Left colon (tissue), 2 donors: ENCODE results near the gene TEAD4. TPM values are rescaled to one million over a fixed set of nuclear protein-coding genes. Genes with fewer than 3 reads are reported as not detected.

ENCODE experiments used
- ATAC-seq: fragments of 200-7000 bp; cut with Tn5 transposase; one replicate; pipeline ENCODE4 v1.9.1; 2020; ENCODE audit warnings: mild to moderate bottlenecking, moderate library complexity
- DNase-seq, 2 donors: peaks; one replicate each; pipeline ENCODE4 v3.0.0-alpha.2; 2020
- intact Hi-C, 2 donors: fragments of 100-400 bp; cut with DNase I in 1 of 2; cut with micrococcal nuclease in 1 of 2; formaldehyde crosslinking; loops; one replicate each; pipeline versions ENCODE4 v1.11.2 to v1.14.0; 2022; cut with DNase I, micrococcal nuclease
- total RNA-seq, 2 donors: library from RNA; stranded (reverse); fragmentation: NEBNext Ultra II Directional; extraction: Animal tissue kit (Norgen Biotek cat#: 25700); gene quantifications; one replicate each; pipeline ENCODE4 v1.2.1, GENCODE V29; 2021
- donor health status: DM: no; HTN: no; CAD: no.
- donor health status: DM: yes; HTN: yes; CAD: no.

The TEAD4 gene
- total RNA-seq, 2 donors from 2014 or later: 6.0 to 9.0 TPM

GRCh38 chr12:3085341-3086139, 126.3 kb downstream of the TEAD4 start:
- ATAC-seq: peak; percentile 74
- intact Hi-C loops: no loop called here
- no peak for DNase-seq

GRCh38 chr12:3086211-3086610, 127.0 kb downstream of the TEAD4 start:
- ATAC-seq (no peak), DNase-seq (no peak)
- intact Hi-C loops: no loop called here

GRCh38 chr12:3086729-3087323, 127.6 kb downstream of the TEAD4 start:
- DNase-seq (no peak), ATAC-seq (no peak)
- intact Hi-C loops: no loop called here

- intact Hi-C loops: no loop called here
- ATAC-seq: no peak
- DNase-seq: no peak
These were observed 128.8 kb downstream of the TEAD4 start for GRCh38 chr12:3087758-3088650.

DNA sequence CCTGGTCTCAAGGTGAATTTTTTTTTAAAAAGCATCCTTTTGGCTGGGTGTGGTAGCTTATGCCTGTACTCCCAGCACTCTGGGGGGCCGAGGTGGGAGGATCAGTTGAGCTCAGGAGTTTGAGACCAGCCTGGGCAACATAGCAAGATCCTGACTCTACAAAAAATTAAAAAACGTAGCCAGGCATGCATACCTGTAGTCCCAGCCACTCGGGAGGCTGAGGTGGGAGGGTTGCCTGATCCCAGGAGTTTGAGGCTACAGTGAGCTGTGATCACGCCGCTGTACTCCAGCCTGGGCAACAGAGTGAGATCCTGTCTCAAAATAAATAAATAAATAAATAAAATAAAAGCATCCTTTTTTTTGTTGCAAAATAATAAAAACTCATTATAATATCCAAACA, 130.4 kb downstream of the TEAD4 start:
- intact Hi-C loops: no loop called here
- DNase-seq: no peak

More for the DNA sequence above, 130.4 kb downstream of the TEAD4 start:
- no peak for ATAC-seq

Other genes with a start within 250 kb of the TEAD4 start
- 10 to 100 TPM; 66.3 to 67.9 TPM for gene FKBP4, start 164.4 kb upstream of the TEAD4 start, total RNA-seq
- gene ITFG2, start 146.7 kb upstream of the TEAD4 start, total RNA-seq: 10 to 100 TPM; 31.3 to 31.8 TPM
- 1 to 10 TPM; 1.2 to 1.8 TPM for gene NRIP2, start 124.4 kb upstream of the TEAD4 start, total RNA-seq
- gene TEX52, start 102.4 kb upstream of the TEAD4 start, total RNA-seq: not detected
- 10 to 100 TPM in 1 of 2 donors, 1 to 10 TPM in 1; 6.5 to 19.8 TPM for gene FOXM1, start 82.2 kb upstream of the TEAD4 start, total RNA-seq
- gene RHNO1, start 82.2 kb upstream of the TEAD4 start, total RNA-seq: 10 to 100 TPM; 18.5 to 20.6 TPM
- gene TULP3, start 68.5 kb upstream of the TEAD4 start, total RNA-seq: 1 to 10 TPM; 7.5 to 9.9 TPM
- gene TSPAN9, start 118.0 kb downstream of the TEAD4 start, total RNA-seq: 1 to 10 TPM; 7.1 to 9.6 TPM